ENCODE results near the gene SORCS2.

SORCS2 gene

DNA sequence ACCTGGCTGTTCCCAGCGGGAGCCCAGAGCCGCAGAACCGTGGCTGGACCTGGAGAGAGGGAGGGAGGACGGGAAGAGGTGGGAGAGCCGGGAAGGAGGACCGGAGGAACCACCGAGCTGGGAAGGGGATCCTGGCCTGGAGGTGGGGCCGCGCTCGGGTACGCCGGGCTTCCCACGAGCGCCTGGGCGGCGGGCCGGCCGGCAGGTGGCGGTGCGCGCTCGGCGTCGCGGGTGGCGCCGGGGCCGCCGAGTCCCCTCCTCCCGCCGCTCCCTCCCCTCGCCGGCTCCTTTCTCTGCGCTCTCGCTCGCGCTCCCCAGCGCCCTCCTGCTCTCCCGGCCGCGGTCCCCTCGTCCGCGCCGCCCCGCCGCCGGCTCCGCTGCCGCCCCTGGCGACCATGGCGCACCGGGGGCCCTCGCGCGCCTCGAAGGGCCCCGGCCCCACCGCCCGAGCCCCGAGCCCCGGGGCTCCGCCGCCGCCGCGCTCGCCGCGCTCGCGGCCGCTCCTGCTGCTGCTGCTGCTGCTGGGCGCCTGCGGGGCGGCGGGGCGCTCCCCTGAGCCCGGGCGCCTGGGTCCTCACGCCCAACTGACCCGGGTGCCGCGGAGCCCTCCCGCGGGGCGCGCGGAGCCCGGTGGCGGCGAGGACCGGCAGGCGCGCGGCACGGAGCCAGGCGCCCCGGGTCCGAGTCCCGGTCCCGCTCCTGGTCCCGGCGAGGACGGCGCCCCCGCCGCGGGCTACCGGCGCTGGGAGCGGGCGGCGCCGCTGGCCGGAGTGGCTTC, at the start of gene SORCS2:
SORCS2 (plus strand) TSS at position 287 of the 778 bp plus-strand sequence.
- Histone ChIP-seq H3K4me1 (ENCODE audit: control insufficient read depth, low read length) (no peaks in the 10 kb centered on the region), H3K27ac (ENCODE audit: low read depth, low read length) (no peak within 1 kb of the TSS), H3F3A (ENCODE audit: control insufficient read depth, insufficient read depth) (no peaks in the 10 kb centered on the region), H3K9me3 (ENCODE audit: control insufficient read depth, insufficient read depth, low read length) (no peaks in the 10 kb centered on the region), H4K20me1 (ENCODE audit: control insufficient read depth, insufficient read depth, low read depth, low read length) (no peaks in the 10 kb centered on the region), H3K4me3 (ENCODE audit: low read length) (no peak within 1 kb of the TSS), H3K27me3 (ENCODE audit: control insufficient read depth, low read length) (peaks cover 10% of the 10 kb centered on the region; the same call in 1 of the 2 replicates), H3K4me2 (ENCODE audit: low read length) (no peak within 1 kb of the TSS), H3K79me2 (ENCODE audit: control insufficient read depth, low read length) (no peaks in the 10 kb centered on the region), H3K36me3 (ENCODE audit: control insufficient read depth, low read length) (no peaks in the 10 kb centered on the region), H3K9me2 (replicated peaks; ENCODE audit: control insufficient read depth, low read length) (no peaks in the 10 kb centered on the region)
- TF ChIP-seq EZH2phosphoT487 (IDR thresholded peaks at IDR 0.05; ENCODE audit: borderline replicate concordance, low read length), result no peak
- TF ChIP-seq, protein P1, sequence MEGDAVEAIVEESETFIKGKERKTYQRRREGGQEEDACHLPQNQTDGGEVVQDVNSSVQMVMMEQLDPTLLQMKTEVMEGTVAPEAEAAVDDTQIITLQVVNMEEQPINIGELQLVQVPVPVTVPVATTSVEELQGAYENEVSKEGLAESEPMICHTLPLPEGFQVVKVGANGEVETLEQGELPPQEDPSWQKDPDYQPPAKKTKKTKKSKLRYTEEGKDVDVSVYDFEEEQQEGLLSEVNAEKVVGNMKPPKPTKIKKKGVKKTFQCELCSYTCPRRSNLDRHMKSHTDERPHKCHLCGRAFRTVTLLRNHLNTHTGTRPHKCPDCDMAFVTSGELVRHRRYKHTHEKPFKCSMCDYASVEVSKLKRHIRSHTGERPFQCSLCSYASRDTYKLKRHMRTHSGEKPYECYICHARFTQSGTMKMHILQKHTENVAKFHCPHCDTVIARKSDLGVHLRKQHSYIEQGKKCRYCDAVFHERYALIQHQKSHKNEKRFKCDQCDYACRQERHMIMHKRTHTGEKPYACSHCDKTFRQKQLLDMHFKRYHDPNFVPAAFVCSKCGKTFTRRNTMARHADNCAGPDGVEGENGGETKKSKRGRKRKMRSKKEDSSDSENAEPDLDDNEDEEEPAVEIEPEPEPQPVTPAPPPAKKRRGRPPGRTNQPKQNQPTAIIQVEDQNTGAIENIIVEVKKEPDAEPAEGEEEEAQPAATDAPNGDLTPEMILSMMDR (IDR thresholded peaks at IDR 0.05; ENCODE audit: low read depth, low read length, poor library complexity, severe bottlenecking), result peak; percentile 33

DNA sequence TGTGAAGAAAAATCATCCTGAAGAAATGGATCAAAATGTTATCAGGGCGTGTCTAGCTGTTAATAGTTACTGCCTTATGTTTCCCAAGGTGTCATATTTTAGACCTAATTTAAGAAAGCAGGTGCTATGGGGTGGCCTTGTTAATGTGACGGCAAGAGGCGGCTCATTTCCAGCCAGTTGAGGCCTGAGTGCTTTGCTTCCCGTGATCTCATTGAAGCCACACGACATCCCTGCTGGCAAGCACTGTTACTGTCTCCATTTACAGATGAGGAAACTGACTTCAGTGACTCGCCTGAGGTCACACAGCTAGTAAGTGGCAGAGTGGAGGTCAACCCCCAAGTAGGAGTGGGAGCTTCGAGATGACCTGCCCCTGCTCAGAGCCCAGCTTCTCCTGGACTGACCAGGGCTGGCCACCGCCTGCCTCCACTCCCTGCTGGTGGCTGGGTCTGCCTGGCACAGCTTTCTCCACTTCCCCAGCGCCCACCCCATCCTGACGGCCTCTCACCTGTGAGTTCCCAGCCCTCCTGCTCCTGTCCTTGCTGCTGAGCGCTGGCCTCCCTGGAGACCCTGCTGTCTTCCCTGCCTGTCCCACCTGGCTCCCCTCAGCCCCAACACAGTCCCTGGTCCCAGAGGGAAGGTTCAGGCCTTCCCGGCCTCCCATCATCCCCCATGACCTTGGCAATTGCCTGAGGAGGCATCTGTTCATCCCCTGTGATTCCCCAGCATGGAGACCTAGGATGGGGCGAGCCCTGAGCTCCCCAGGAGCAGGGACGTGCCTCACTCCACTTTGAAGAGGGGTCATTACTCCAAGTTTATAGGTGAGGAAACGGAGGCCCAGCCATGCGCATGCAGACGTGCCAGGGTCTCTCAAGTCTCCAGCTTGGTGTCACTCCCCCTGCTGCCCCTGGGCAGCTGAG, 47.7 kb upstream of the SORCS2 start:
- no peaks in the 10 kb centered on the region for H4K20me1 ChIP-seq (ENCODE audit: control insufficient read depth, insufficient read depth, low read depth, low read length)
- H3K4me1 ChIP-seq (ENCODE audit: control insufficient read depth, low read length), result no peaks in the 10 kb centered on the region
- no peak for TF ChIP-seq EZH2phosphoT487 (IDR thresholded peaks at IDR 0.05; ENCODE audit: borderline replicate concordance, low read length)
- TF ChIP-seq, protein P1 (IDR thresholded peaks at IDR 0.05; ENCODE audit: low read depth, low read length, poor library complexity, severe bottlenecking), result no peak
- no peak overlapping the region for H3K4me3 ChIP-seq (ENCODE audit: low read length)
- H3K4me2 ChIP-seq (ENCODE audit: low read length), result no peak overlapping the region
- no peaks in the 10 kb centered on the region for H3K79me2 ChIP-seq (ENCODE audit: control insufficient read depth, low read length)
- H3F3A ChIP-seq (ENCODE audit: control insufficient read depth, insufficient read depth), result no peaks in the 10 kb centered on the region
- H3K27ac ChIP-seq (ENCODE audit: low read depth, low read length), result no peak overlapping the region
- H3K36me3 ChIP-seq (ENCODE audit: control insufficient read depth, low read length), result no peaks in the 10 kb centered on the region
- 0 out of 2 replicates have a peak, but pooled peaks cover 3% of the 10 kb centered on the region for H3K27me3 ChIP-seq (ENCODE audit: control insufficient read depth, low read length)
- H3K9me2 ChIP-seq (replicated peaks; ENCODE audit: control insufficient read depth, low read length), result no peaks in the 10 kb centered on the region
- no peaks in the 10 kb centered on the region for H3K9me3 ChIP-seq (ENCODE audit: control insufficient read depth, insufficient read depth, low read length)

DNA sequence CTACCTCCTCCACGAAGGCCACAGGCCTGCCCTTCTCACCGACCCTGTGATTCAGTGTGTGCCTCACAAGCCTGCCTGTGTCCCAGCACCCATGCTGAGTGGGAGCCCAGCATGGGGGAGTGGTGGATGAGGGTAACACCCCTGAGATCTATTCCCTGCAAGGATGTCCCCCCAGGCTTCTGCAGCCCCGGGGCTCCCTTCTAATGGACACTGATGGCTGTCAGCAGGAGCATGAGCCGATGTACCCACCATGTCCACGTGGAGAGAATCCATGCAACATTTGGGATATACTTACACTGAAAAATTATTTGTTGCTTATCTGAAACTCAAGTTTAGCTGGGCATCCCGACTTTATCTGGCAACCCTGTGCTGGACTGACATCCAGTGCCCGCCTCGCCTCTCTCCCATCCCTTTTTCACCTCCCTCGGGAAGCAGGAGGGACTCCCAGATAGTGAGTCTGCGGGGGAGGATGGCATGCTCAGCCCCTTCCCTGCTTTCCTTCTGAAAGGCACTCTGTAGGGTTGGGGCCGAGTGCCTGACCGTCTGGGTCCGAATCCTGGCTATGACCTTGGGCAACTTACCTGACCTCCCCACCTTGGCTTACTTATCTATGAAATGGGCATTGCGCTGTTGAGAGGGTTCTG, 46.9 kb upstream of the SORCS2 start:
- Histone ChIP-seq H3K9me3 (ENCODE audit: control insufficient read depth, insufficient read depth, low read length) (no peaks in the 10 kb centered on the region), H3K4me1 (ENCODE audit: control insufficient read depth, low read length) (no peaks in the 10 kb centered on the region), H3K27ac (ENCODE audit: low read depth, low read length) (no peak overlapping the region), H3K4me2 (ENCODE audit: low read length) (no peak overlapping the region), H3K79me2 (ENCODE audit: control insufficient read depth, low read length) (no peaks in the 10 kb centered on the region), H3K27me3 (ENCODE audit: control insufficient read depth, low read length) (0 out of 2 replicates have a peak, but pooled peaks cover 3% of the 10 kb centered on the region), H3F3A (ENCODE audit: control insufficient read depth, insufficient read depth) (no peaks in the 10 kb centered on the region), H3K36me3 (ENCODE audit: control insufficient read depth, low read length) (no peaks in the 10 kb centered on the region), H4K20me1 (ENCODE audit: control insufficient read depth, insufficient read depth, low read depth, low read length) (no peaks in the 10 kb centered on the region), H3K4me3 (ENCODE audit: low read length) (no peak overlapping the region), H3K9me2 (replicated peaks; ENCODE audit: control insufficient read depth, low read length) (no peaks in the 10 kb centered on the region)
- TF ChIP-seq, protein P1 (IDR thresholded peaks at IDR 0.05; ENCODE audit: low read depth, low read length, poor library complexity, severe bottlenecking), result no peak
- TF ChIP-seq EZH2phosphoT487 (IDR thresholded peaks at IDR 0.05; ENCODE audit: borderline replicate concordance, low read length), result no peak

Measured in DOHH2 (cell line).